A673 (cell line): ENCODE data around the gene PTTG1IP.

Experiments used
- EZH2 ChIP-seq: fragments of 200-600 bp; sonication (generic); IDR thresholded peaks from 2 replicates; pipeline ENCODE4 v1.6.1; 2017; ENCODE audit warnings: borderline replicate concordance, low read depth, mild to moderate bottlenecking, mixed read lengths, antibody characterized with exemption, low read length; ENCODE audit not compliant: poor library complexity, severe bottlenecking
- TF ChIP-seq, protein P1 (sequence below): fragments of 300-800, 200-600 bp; sonication (generic); conservative IDR thresholded peaks from 2 replicates; pipeline ENCODE4 v1.5.1; 2017; ENCODE audit warnings: low read depth, mild to moderate bottlenecking, antibody characterized with exemption, low read length, moderate library complexity, mixed read lengths

DNA sequence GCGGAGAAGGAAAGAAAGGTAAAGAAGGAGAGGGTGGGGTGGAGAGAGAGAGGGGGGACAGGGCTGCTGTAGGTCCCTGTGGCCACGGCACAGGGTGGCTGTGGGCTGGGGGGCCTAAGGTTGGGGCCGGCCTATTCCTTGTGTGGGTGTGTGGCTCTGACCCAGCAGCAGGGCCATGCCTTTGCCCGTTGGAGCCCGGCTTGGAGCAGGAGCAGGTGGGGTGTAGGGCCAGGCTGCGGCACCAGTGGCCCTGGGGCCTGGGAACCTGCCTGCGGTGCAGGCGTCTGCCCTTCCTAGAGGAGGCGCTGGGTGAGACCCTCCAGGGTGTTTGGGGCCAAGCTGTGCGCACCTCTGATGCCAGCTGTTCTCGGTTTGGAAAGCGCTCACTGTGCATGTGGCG lies 36.0 kb downstream of the PTTG1IP start:
- TF ChIP-seq, protein P1, sequence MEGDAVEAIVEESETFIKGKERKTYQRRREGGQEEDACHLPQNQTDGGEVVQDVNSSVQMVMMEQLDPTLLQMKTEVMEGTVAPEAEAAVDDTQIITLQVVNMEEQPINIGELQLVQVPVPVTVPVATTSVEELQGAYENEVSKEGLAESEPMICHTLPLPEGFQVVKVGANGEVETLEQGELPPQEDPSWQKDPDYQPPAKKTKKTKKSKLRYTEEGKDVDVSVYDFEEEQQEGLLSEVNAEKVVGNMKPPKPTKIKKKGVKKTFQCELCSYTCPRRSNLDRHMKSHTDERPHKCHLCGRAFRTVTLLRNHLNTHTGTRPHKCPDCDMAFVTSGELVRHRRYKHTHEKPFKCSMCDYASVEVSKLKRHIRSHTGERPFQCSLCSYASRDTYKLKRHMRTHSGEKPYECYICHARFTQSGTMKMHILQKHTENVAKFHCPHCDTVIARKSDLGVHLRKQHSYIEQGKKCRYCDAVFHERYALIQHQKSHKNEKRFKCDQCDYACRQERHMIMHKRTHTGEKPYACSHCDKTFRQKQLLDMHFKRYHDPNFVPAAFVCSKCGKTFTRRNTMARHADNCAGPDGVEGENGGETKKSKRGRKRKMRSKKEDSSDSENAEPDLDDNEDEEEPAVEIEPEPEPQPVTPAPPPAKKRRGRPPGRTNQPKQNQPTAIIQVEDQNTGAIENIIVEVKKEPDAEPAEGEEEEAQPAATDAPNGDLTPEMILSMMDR: no peak
- TF ChIP-seq EZH2: no peak
